HepG2 (cell line): ENCODE data around the gene TFB1M. TPM values are rescaled to one million over a fixed set of nuclear protein-coding genes. Genes with fewer than 3 reads are reported as not detected.

Experiments
- ATAC-seq: fragments of 200-7000 bp; cut with Tn5 transposase; 3 replicates; pipeline ENCODE4 v1.9.1; 2020; ENCODE audit warnings: mild to moderate bottlenecking, moderate library complexity
- BruUV-seq: library from RNA; stranded (reverse); fragments of 400-500 nt; replicated peaks from 2 replicates; lab custom pipeline; 2021; lab: Mats Ljungman, UMichigan
- CTCF ChIA-PET: fragments of 300-600 bp; formaldehyde crosslinking; extraction: SDS; loops from one replicate; lab custom pipeline; 2021; ENCODE audit warnings: low total read pairs, inconsistent platforms, low intra/inter-chr PET ratio; lab: Yijun Ruan, JAX
- POLR2A ChIA-PET: fragments of 350-600 bp; sonication (Branson Sonifier 250); formaldehyde crosslinking; loops from one replicate; lab custom pipeline; 2020; ENCODE audit warnings: antibody characterized with exemption, inconsistent platforms; lab: Yijun Ruan, JAX
- DNase-seq: peaks from one replicate; pipeline ENCODE4 v3.0.0-alpha.2; 2015; ENCODE audit warnings: low spot score
- FAIRE-seq: peaks from 3 replicates; lab custom pipeline; 2011; peaks lifted over from hg19 to GRCh38; lab: Jason Lieb, UNC
- H2AFZ ChIP-seq: one replicate; pipeline ENCODE4 v1.6.1; 2011; ENCODE audit warnings: low read length, inconsistent platforms
- H3K27ac ChIP-seq: fragments of 300-600 bp; 3 replicates; pipeline ENCODE4 v1.8.0; 2011; ENCODE audit warnings: mixed run types, mild to moderate bottlenecking, mixed read lengths, low read length, inconsistent platforms; ENCODE audit not compliant: insufficient read depth; ENCODE audit errors: extremely low read length
- H3K27me3 ChIP-seq, 2 experiments: fragments of 200-600 bp in 1 of 2; 2 replicates in 1 of 2; 3 replicates in 1 of 2; pipeline versions ENCODE4 v1.6.0 to v1.8.0; 2011; ENCODE audit warnings: low read length in 2 of 2, mild to moderate bottlenecking in 2 of 2, moderate library complexity in 2 of 2, inconsistent platforms in 1 of 2; ENCODE audit not compliant: insufficient read depth in 2 of 2, control insufficient read depth in 1 of 2
- H3K36me3 ChIP-seq, 2 experiments: fragments of 200-600 bp in 1 of 2; replicated peaks in 1 of 2; 2 replicates in 1 of 2; 3 replicates in 1 of 2; pipeline versions ENCODE4 v1.5.1 to v1.8.0; 2011; ENCODE audit warnings: low read length in 2 of 2, inconsistent platforms in 1 of 2; ENCODE audit not compliant: insufficient read depth in 2 of 2, control insufficient read depth in 1 of 2
- H3K4me1 ChIP-seq: 2 replicates; pipeline ENCODE4 v1.5.1; 2012; ENCODE audit warnings: low read length, inconsistent platforms; ENCODE audit not compliant: insufficient read depth
- H3K4me2 ChIP-seq: 2 replicates; pipeline ENCODE4 v1.6.0; 2011; ENCODE audit warnings: low read depth, low read length, inconsistent platforms
- H3K4me3 ChIP-seq, 3 experiments: fragments of 200-600 bp in 1 of 3; sonication (generic), shearing (Covaris generic) in 1 of 3; replicated peaks in 1 of 3; 2 replicates each; pipeline ENCODE4 v1.5.1; 2011 to 2016; ENCODE audit warnings: low read length in 3 of 3, inconsistent platforms in 2 of 3, low read depth in 2 of 3, mild to moderate bottlenecking in 2 of 3, control low read depth in 1 of 3, mixed read lengths in 1 of 3; ENCODE audit not compliant: insufficient read depth in 1 of 3
- H3K79me2 ChIP-seq: one replicate; pipeline ENCODE4 v1.6.1; 2011; ENCODE audit warnings: low read length, inconsistent platforms; ENCODE audit not compliant: insufficient read depth
- H3K9ac ChIP-seq: 2 replicates; pipeline ENCODE4 v1.6.0; 2011; ENCODE audit warnings: mild to moderate bottlenecking, low read depth, low read length, inconsistent platforms; ENCODE audit not compliant: insufficient read depth
- H3K9me3 ChIP-seq: 2 replicates; pipeline ENCODE4 v1.5.1; 2012; ENCODE audit warnings: mild to moderate bottlenecking, low read length
- H4K20me1 ChIP-seq: 2 replicates; pipeline ENCODE4 v1.6.0; 2011; ENCODE audit warnings: inconsistent platforms, mild to moderate bottlenecking, low read length, moderate library complexity; ENCODE audit not compliant: insufficient read depth
- KLF11 ChIP-seq: IDR thresholded peaks from 2 replicates; pipeline ENCODE4 v1.6.1; 2016; ENCODE audit warnings: missing compliant biosample characterization
- NR2F6 ChIP-seq, 2 experiments: IDR thresholded peaks; 2 replicates each; pipeline ENCODE4 v1.6.1; 2016; ENCODE audit warnings: antibody characterized with exemption in 1 of 2, mild to moderate bottlenecking in 1 of 2
- RORA ChIP-seq: sonication (generic); formaldehyde crosslinking; IDR thresholded peaks from 2 replicates; pipeline ENCODE4 v1.5.0; 2020; ENCODE audit warnings: mild to moderate bottlenecking, missing genetic modification reagents, moderate library complexity
- ZBTB25 ChIP-seq: IDR thresholded peaks from 2 replicates; pipeline ENCODE4 v1.6.1; 2018; ENCODE audit warnings: missing genetic modification reagents
- ZFP36L2 ChIP-seq: sonication (generic); formaldehyde crosslinking; IDR thresholded peaks from 2 replicates; pipeline ENCODE4 v1.4.0; 2020; ENCODE audit warnings: missing genetic modification reagents
- WGBS: methylation state at CpG from one replicate; pipeline ENCODE4 v1.1.6; 2017; ENCODE audit warnings: low lambda C conversion rate; 5-methylcytosine and 5-hydroxymethylcytosine counted together
- in situ Hi-C: cut with HindIII; loops from 2 replicates; pipeline ENCODE4 v1.10.0; 2017; ENCODE audit warnings: low pct_unique_long_range_greater_than_20kb; ENCODE audit not compliant: extremely low pct_ligation_motif_present
- intact Hi-C: fragments of 100-400 bp; cut with micrococcal nuclease; formaldehyde crosslinking; loops from one replicate; pipeline ENCODE4 v1.10.0; 2022; ENCODE audit not compliant: unreplicated experiment
- polyA plus RNA-seq, 8 experiments: library from polyadenylated mRNA; depleted of rRNA in 3 of 8; stranded (reverse) in 7 of 8; unstranded in 1 of 8; fragments of >200 nt; fragmentation: Illumina TruSeq in 4 of 8; extraction: Trizol in 4 of 8; gene quantifications; 2 replicates each; pipeline versions ENCODE4 v1.2.1 to v1.2.3, GENCODE V29; 2011 to 2016; ENCODE audit warnings: low read depth in 4 of 8, missing spikeins in 1 of 8, mixed read lengths in 1 of 8; ENCODE audit not compliant: insufficient read depth in 1 of 8
- total RNA-seq, 5 experiments: library from RNA; depleted of rRNA; stranded (reverse); fragments of >200 nt; fragmentation: Illumina TruSeq; extraction: Trizol; gene quantifications; 2 replicates each; pipeline ENCODE4 v1.2.3, GENCODE V29; 2016; ENCODE audit warnings: low read depth in 1 of 5

The TFB1M gene
- total and polyA plus RNA-seq, 2 of the 13 experiments (the other 11 are each of a cell fraction or from before 2014, with no cell fraction given) = 91.4 to 122 TPM

- H4K20me1 ChIP-seq = 0 out of 2 replicates have a peak, but pooled peaks cover 3% of the 10 kb centered on the region
- TF ChIP-seq RORA (CRISPR knock-in tag) (no peak), ZBTB25 (CRISPR knock-in tag) (no peak), NR2F6 (IDR thresholded peaks at IDR 0.05) (no peak), NR2F6 (CRISPR knock-in tag; IDR thresholded peaks at IDR 0.05) (no peak)
- TF ChIP-seq, all 625 proteins: peak for 0
- peaks cover 45 to 97% of the 10 kb centered on the region in 2 experiments for H3K36me3 ChIP-seq
- in situ Hi-C loops (no loop called here), intact Hi-C loops (no loop called here)
- H3K27me3 ChIP-seq = no peaks in the 10 kb centered on the region
- no peak overlapping the region for H3K4me2 ChIP-seq
- DNase-seq (no peak), ATAC-seq (no peak), FAIRE-seq (no peak)
- H3K9ac ChIP-seq = no peak overlapping the region
- no peaks in the 10 kb centered on the region for H3K9me3 ChIP-seq
- H2AFZ ChIP-seq = no peak overlapping the region
- H3K4me3 ChIP-seq = no peak overlapping the region
- H3K79me2 ChIP-seq = peaks cover 13% of the 10 kb centered on the region
- ChIA-PET POLR2A (no interaction called here), CTCF (no interaction called here)
- no TSS peak for BruUV-seq
- WGBS = 97% methylated on average over 5 of the region's 5 CpGs
- no peaks in the 10 kb centered on the region for H3K4me1 ChIP-seq
- no peak overlapping the region for H3K27ac ChIP-seq
Observed at GRCh38 chr6:155259897-155260296, 54.4 kb downstream of the TFB1M start.

GRCh38 chr6:155259204-155259603 is 55.1 kb downstream of the TFB1M start:
- no peak for FAIRE-seq
- Histone ChIP-seq H3K27me3 (no peaks in the 10 kb centered on the region), H3K4me1 (no peaks in the 10 kb centered on the region), H3K4me2 (no peak overlapping the region), H3K36me3 (peaks cover 49 to 97% of the 10 kb centered on the region in 2 experiments), H3K4me3 (no peak overlapping the region), H4K20me1 (0 out of 2 replicates have a peak, but pooled peaks cover 3% of the 10 kb centered on the region), H3K9me3 (no peaks in the 10 kb centered on the region), H3K9ac (no peak overlapping the region), H3K27ac (no peak overlapping the region), H2AFZ (no peak overlapping the region), H3K79me2 (peaks cover 13% of the 10 kb centered on the region)
- no peak for TF ChIP-seq ZFP36L2 (CRISPR knock-in tag)
- no peak for TF ChIP-seq KLF11 (CRISPR knock-in tag)
- DNase-seq = no peak
- POLR2A ChIA-PET = no interaction called here
- CTCF ChIA-PET = no interaction called here
- intact Hi-C loops (no loop called here), in situ Hi-C loops (no loop called here)
- ATAC-seq = no peak
- WGBS = 98% methylated on average over 3 of the region's 3 CpGs
- no TSS peak for BruUV-seq
